Hepatocyte (in vitro differentiated cells): ENCODE results near the gene NEIL3.

Source experiments
- CTCF ChIP-seq: fragments of 200-600 bp; sonication (generic); IDR thresholded peaks from 2 replicates; pipeline ENCODE4 v1.5.1; 2016; ENCODE audit warnings: antibody characterized with exemption, mild to moderate bottlenecking; ENCODE audit not compliant: poor library complexity
- EZH2phosphoT487 ChIP-seq: fragments of 200-600 bp; sonication (generic); IDR thresholded peaks from one replicate; pipeline ENCODE4 v1.6.1; 2018; ENCODE audit warnings: antibody characterized with exemption, mild to moderate bottlenecking, low read depth, moderate library complexity; ENCODE audit not compliant: unreplicated experiment, severe bottlenecking

GRCh38 chr4:177320721-177321120, 11.0 kb downstream of the NEIL3 start:
- TF ChIP-seq CTCF (no peak), EZH2phosphoT487 (no peak)
